ENCODE results near the gene UCP1.

GRCh38 chr4:140611854-140612253 is 43.1 kb upstream of the UCP1 start:
- TF ChIP-seq CTCF (IDR thresholded peaks at IDR 0.05) (no peak), ZFX (IDR thresholded peaks at IDR 0.05; ENCODE audit: borderline replicate concordance) (no peak)
